Mucosa of gallbladder (tissue), 1 donor: Measurements from ENCODE around the gene MED27. TPM values are rescaled to one million over a fixed set of nuclear protein-coding genes. Genes with fewer than 3 reads are reported as not detected.

ENCODE experiments used
- DNase-seq: peaks from one replicate; pipeline ENCODE4 v3.0.0-alpha.2; 2020; ENCODE audit warnings: low spot score
- total RNA-seq: library from RNA; stranded (reverse); gene quantifications from one replicate; pipeline ENCODE4 v1.2.1, GENCODE V29; 2021
- donor health status: DM: no; HTN: no; CAD: no.

Gene MED27
- total RNA-seq, 1 donor from 2014 or later: 13.9 TPM

DNA sequence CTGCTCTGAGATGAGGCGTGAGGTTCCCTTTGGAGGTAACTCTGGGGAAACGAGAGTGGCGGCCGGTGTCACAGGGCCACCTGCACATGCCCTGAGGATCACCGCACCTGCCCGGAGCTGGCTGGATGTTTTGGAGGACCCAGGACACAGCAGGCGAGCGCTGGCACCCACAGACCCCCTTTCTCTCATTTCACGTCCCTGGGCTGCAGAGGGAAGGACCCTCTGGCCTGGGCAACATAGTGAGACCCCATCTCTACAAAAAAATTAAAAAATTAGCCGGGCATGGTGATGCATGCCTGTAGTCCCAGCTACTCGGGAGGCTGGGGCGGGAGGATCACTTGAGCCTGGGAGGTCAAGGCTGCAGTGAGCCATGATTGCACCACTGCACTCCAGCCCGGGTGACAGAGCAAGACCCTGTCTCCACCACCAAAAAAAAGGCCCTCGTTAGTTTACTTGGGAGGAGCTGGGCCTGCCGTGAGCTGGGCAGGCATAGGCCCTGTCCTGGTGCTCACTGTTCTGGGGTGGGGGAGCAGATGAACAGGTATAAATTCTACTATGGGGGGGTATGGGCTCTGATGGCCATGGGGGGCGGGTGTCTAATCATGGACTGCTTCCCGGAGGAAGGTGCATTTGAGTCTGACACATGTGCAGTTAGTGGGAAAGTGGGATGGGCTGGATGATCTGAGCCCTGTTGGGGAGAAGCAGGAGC, 242.9 kb downstream of the MED27 start:
- no peak for DNase-seq

DNA sequence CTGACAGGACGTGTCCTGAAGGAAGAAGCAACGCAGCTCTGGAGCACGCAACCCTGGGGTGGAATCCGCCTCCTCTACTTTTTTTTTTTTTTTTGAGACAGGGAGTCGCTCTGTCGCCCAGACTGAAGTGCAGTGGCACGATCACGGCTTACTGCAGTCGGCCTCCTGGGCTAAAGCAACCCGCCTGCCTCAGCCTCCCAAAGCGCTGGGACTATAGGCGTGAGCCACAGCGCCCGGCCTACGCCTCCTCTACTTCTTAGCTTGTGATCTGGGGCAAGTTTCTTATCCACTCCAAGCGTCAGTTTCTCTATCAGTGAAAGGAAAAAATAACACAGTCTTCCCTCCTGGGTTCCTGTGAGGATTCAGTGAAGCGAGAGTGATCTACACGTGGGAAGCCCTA, 243.6 kb downstream of the MED27 start:
- no peak for DNase-seq

DNA sequence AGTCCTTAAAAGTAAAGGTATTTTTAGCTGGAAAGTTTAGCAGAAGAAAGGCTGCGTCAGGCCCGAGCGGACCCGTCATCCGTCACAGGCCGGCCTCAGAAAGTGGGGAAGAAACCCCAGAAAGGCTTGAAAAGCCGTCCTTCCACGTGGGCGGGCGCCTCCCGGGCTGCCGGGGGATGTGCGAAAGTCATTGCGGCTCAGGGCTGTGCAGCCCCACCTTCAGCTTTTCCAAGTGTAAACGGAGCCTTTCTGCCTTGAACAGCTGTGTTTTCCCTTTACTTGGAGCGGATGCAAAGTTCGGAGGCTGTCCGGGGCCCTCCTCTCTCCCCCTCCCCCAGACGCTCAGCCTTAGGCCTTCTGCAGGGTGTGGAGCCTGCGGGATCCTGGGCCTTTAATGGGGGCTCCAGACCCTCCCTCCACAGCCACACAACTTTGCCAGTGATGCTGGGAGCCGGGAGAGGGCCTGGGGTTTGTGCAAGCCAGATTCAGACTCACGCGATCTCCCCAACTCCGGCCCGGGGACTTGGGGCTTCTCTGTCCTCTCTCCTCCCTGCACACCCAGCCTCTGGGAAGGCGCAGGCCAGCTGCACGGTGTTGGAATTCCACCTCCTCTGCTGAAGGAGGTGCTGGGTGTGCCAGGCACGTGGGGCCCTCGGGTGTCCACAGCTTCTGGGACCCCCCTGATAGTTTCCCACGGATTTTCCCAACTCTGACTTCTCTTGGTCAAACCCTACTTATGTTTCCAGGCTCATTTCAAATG, 244.3 kb downstream of the MED27 start:
- DNase-seq: no peak

DNA sequence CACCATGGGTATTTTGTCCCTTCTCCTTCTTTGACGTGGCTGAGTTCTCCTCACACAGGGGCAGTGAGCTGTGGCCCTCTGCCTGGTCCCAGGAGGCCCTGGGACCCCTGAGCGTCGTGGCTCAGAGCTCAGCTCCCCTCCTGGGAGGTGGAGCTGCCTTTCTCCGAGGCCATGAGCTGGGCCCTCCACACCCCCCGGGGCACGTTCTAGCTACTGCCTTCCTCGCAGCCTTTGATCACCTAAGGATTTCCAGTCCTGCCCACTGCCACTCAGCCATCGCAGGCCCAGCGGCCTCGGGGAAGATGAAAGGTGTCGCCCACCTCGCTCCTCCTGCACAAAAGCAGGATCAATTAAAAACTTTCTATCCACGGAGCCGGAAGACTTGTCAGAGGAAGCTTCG, 244.9 kb downstream of the MED27 start:
- DNase-seq: no peak

DNA sequence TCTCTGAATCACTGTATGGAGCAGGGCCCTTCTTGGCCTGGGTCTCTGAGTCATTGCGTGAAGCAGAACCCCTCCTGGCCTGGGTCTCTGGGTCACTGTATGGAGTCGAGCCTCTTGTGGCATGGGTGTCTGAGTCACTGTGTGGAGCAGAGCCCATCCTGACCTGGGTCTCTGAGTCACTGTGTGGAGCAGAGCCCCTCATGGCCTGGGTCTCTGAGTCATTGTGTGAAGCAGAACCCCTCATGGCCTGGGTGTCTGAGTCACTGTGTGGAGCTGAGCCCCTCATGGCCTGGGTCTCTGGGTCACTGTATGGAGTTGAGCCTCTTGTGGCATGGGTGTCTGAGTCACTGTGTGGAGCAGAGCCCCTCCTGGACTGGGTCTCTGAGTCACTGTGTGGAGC, 245.8 kb downstream of the MED27 start:
- no peak for DNase-seq

DNA sequence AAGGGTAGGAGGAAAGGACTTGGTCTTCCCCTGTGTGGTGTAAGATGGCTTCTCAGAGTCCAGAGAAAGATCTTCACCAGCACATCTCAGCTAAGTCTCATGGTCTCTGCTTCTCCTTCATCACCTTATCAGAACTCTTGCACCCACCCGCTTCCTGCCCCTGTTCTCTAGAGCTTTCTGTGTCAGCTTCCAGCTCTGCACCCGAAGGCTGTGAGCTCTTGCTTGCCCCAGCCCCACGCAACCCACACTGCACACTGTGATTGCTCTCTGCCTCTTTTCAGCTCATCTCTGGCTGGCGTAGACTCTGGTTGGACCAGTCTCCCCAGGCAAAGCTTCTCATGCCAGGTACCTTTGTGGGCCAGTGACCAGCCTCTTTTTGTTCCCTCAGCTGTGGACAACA, 246.6 kb downstream of the MED27 start:
- DNase-seq: no peak

DNA sequence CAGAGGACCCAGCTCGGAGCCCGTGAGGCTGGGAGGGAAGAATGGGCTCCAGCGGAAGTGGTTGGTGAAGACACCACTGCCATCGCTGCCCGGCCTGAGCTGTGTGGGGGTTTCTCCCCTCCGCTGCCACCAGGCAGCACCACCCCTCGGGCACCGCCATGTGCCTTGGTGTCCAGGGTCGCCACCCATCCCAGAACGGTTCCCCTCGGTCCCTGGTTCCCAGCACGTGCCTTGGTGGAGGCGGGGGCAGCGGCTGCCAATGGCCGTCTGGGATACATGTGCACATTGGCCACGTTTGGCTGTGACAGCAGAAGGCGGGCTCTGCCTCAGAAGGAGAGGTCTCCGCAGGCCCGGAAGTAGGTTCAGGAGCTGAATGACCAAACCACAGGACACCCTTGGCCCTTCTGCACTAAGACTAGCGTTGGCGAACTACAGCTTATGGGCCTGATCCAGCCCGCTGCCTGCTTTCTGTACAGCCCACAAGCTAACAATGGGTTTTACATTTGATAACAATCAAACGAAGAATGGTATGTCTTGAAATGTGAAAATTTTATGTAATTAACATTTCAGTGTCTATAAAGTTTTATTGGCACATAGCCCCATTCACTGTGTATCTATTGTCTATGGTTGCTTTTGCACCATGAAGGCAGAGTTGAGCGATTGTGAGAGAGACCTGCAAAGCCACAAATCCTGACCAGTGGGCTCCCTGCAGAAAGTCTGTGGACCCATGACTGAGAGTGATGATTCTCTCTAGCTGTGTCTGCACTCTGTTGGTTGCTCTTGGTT, 248.1 kb downstream of the MED27 start:
- no peak for DNase-seq

DNA sequence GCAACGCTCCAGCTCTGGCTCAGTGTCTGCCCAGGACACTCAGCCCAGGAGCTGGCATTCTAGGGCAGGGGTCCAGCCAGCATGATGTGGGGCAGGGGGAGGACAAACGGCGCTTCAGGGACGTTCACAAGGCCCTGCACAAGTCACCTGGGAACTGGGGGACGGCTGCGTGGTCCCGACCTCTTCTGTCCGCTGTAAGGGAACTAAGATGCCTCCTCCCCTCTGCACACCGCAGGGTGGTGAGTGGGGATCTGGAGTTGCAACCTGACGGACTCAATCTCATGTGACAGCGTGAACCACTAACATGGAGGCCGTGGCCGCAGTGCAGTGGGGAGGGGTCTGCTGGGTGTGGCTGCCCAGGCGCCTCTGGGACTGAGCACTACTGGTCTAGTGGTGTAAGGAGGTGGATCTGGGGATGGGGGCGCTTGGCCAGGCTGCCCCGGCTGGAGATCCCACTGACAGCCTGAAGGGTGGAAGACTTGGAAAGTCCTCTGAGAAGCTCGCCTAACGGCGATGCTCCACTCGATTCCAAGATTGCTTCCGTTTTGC, 251.8 kb downstream of the MED27 start:
- DNase-seq: no peak

DNA sequence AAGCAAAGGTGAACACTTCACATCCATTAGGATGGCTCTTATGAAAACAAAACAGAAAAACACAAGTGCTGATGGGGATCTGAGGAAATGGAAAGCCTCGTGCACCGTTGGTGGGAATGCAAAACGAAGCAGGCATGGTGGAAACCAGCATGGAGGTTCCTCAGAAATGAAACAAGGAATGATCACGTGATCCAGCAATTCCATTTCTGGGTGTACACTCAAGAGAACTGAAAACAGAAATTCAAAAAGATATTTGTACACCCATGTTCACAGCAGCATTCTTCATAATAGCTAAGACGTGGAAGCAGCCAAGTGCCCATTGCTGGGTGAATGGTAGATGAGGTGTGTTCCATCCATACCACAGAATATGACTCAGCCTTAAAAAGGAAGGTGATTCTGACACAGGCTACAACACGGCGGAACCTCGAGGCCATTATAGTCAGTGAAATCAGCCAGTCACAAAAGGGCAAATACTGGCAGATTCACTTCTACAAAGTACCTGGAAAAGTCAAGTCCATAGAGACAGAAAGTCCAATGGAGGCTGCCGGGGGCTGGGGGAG, 252.6 kb downstream of the MED27 start:
- DNase-seq: no peak

DNA sequence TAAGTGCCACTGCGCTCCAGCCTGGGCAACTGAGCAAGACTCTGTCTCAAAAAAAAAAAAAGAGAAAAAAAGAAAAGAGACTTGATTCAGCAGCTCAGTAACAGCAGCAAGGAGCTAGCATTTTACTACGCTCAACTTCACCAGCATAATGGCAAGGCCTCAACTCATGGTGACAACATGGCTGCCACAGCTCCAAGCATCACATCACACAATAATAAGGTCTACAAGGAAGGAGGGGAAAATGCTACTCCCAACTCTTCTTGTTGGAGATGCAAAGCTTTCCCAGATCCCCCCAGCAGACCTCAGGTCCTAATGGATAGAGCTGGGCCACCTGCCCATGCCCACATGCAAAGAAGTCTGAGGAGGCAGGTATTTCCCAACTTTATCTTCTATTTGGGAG, 253.6 kb downstream of the MED27 start:
- DNase-seq: no peak

DNA sequence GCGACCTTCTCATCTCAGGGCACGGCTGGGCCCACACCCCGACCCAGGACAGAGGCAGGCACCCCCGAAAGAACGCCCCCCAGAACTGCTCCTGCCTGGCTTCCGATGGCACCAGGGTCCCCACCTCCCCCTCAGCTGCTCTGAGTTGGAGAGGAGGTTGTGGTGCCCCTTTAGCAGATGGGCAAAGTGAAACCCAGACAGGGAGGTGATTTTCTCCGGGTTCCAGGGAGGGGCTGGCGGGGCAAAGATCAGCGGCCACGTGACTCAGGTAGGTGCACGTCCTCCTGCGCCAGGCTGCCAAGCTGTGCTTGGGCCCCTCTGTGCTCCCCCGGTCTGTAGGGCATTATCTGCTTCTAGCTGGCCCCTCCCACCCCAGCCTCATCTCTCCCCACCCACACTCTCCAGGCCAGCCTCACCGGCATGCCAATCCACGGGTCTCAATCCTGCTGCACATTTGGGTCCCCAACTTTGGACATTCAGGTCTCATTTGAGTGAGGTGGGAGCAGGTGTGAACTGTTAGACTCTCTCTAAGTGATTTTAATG, 254.6 kb downstream of the MED27 start:
- DNase-seq: no peak

DNA sequence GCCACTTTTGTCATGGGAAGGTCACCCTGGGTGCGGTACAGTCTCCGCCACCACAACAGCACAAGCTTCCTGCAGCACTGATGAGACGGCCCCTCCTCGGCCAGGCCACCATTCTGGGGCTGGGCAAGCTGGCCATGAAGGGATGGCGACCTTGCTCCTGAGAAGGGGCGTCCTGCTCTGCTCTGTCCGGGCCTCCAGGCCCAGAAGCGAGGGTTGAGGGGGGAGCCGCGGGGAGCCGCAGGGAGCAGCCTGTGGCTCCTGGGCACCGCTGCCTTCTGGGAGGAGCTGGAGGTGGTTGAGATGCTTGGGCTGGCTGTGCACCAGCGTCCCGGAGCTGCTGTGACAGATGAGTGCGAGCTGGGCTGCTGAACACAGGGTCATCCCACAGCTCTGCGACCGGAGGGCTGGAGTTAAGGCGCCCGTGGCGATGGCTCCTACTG, 255.5 kb downstream of the MED27 start:
- DNase-seq: no peak

DNA sequence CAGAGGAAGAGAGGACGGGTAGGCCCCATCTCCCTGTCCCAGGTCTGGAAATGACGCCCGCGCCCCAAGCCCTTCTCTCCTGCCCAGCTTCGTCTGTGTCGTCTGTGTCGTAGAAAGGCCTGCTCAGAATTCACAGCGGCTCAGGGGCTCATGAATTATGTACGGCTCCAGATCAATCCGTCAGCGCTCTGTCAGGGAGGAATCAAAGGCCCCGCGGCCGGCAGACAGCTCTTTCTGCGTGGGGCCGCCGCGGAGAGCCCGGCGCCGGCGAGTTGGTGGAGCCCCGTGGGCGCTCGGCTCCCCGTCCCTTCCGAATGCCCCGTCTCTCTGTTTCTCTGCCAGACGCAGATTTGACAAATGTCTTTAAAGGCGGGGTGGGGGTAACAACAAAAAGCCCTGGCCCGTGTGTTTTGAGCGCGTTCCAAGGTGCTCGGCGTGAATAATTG, 255.9 kb downstream of the MED27 start:
- DNase-seq: no peak

DNA sequence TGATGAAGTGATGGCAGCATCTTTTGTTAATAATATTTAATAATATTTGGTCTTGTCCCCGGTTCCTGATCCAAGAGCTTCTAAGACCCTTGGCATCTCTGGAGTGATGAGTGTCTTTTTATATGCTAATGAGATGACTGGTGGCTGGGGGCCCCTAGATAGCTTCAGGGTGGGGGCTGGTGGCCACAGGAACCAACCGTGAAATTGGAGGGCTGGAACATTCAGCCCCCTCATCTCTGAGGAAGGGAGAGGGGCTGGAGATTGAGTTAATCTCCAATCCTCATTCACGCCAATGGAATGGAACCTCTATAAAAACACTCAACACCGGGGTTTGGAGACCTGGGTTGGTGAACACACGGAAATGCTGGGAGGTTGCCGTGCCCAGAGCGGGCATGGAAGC, 261.6 kb downstream of the MED27 start:
- no peak for DNase-seq

DNA sequence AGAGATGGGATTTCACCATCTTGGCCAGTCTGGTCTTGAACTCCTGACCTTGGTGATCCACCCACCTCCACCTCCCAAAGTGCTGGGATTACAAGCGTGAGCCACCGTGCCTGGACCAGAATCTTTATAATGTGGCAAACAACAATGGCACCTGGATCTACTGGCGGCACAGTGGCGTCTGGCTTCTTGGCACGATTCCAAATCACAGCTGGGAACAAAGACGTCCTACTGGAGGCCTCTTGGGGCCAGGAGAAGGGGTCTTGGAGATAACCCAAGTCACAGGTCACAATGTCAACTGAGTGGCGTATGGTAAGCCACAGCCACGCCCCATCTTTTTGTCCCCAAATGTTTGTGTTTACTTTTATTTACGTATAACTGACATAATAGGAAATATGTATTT, 262.0 kb downstream of the MED27 start:
- no peak for DNase-seq

DNA sequence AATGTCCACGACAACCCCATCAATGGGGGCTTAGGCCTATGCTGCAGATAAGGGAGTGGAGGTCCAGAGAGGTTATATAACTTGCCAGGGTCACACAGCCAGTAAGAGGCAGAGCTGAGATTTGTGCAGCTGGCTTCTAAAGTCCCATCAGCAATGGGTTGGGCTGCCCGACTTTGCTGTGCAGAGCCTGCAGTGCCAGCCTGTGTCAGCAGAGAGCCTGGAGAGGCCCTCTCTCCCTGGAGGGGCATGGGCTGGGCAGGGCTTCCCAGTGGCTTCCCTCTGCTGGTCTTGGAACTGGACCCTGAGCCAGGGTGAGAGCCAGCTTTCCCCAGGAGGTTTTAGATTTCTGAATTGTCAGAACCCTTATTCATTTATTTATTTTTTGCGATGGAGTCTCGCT, 262.6 kb downstream of the MED27 start:
- DNase-seq: no peak

DNA sequence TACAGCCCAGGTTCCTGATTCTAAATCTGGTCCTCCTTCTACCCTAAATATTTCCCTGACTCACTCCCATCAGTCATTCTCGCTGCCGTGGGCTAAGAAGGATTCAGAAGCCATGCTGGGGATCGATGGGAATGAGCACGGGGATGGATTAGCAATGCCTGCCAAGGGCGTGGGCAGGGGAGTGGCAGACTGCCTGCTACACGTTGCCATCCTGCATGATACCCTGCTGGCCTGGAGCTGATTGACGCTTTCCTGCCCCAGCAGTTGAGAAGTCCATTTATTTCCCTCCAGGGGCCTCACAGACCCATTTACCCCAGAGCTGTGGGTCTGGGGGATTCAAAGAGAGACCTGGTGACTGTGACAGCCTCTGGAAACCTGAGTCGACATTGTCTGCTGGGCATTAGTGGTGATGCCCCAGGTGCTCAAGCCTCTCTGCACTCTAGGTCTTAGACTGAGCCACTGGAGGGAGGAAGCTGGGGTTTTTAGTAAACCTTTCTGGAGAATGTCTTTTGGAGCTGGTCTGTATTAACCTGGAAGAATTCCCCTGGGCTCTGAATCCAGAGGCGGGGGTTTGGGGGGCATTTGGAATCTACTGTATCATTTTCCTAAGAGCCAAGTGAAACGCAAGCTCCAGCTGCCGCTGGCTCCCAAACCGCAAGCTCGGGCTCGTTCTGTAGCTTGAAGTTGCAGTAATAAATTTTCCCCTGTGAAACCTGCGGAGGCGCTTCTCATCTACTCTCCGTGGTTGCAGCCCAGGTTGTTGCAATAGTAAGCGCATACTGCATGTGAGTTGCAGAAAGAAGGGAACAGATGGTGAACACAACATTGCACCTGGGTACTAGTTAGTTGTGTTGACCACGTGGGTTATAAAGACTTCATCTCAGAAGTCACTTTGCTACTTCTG, 263.4 kb downstream of the MED27 start:
- no peak for DNase-seq

DNA sequence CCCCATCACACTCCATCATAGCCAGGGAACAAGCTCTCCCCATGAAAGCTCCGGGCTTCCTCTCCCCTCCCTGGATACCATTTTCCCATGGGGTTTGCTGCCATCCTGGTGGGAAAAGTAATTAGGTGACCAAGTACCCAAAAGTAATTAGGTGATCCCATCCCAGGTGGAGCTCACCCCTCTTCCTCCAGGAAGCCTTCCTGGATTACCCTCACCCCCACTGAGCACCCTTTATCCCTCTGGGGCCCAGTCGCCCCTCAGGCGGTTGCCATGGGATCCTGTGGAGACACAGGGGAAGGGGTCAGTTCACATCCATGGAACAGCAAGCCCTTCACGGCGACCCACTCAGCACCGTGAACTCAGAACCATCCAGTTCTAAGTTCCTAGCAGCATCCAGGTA, 265.0 kb downstream of the MED27 start:
- no peak for DNase-seq

DNA sequence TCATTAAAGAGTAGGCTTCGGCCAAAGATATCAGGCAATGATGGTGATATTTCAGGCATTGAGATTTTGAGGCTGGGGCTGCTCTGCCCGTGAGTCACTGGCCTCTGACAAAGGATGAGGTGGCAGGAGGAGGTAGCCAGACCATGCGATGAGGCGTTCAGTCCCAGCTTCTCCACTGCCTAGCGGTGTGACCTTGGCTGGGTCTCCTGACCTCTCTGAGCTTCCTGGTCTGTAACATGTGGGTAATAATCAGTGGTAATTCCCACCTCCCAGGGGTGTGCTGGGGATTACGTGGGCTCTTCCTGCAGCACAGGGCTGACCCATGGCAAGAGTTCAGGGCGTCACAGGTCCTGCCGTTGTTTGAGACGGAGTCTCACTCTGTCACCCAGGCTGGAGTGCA, 266.6 kb downstream of the MED27 start:
- DNase-seq: no peak

DNA sequence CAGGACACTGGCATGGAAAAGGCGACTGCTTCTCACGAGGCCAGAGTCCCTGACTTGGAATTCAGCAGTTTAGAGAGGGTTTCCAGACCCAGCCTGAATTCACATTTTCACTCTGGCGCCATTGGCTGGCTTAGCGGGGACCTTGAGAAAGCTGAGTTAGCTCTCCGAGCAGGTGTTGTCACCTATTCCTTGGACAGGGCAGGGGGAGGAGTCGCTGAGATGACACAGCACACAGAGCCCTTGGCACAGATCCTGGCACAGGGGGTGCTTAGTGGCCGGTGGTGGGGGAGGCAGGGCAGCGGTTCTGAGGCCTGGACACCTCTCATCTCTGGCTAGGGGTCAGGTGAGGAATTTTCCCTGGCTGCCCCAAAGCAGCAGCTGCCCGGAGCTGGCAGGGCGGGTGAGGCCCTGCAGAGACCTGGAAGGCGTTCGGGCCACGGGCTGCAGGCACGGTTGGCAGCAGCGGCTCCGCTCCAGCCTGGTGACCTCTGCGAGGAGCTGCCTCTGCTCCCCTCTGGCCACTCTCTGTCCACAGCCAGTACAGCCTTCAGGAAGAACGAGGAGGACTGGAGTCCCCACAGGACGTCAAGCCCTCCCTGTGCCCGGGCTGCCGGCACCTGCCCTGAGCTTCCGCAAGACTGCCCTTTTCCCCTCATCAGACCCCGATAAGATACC, 267.4 kb downstream of the MED27 start:
- DNase-seq: no peak
